RCC 7860 (cell line): ENCODE measurements around the gene SYNE1.

Source experiments
- DNase-seq: peaks from one replicate; pipeline ENCODE4 v3.0.0-alpha.2; 2015; ENCODE audit warnings: low spot score
- FAIRE-seq: peaks from 2 replicates; lab custom pipeline; 2012; peaks lifted over from hg19 to GRCh38; lab: Jason Lieb, UNC

Gene SYNE1

DNA sequence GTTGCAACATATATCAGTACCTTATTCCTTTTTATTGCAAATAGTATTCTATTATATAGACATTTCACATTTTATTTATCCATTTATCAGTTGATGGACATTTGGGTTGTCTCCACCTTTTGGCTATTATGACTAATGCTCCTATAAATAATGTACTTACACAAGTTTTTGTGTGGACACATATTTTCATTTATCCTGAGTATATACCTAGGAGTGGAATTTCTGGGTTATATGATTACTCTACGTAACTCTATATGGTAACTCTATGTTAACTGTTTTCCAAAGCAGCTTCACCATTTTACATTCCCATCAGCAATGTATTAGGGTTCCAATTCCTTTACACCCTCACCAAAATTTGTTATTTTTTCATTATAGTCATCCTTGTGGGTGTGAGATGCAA, 424.7 kb downstream of the SYNE1 start:
- FAIRE-seq (no peak), DNase-seq (no peak)

DNA sequence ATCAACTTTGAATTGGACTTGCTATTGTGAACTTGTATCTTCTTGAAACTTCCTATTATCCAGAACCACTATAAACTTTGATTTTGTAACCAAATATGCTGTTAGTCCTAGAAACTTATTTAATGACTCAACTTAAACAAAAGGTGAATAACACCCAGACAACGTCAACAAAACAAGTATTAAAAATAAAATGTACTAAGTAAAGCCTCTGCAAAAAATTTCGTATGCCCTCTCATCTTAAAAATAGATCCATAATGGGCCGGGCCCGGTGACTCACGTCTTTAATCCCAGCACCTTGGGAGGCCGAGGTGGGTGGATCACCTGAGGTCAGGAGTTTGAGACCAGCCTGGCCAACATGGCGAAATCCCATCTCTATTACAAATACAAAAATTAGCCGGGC, 428.0 kb downstream of the SYNE1 start:
- FAIRE-seq, result no peak
- DNase-seq, result no peak

DNA sequence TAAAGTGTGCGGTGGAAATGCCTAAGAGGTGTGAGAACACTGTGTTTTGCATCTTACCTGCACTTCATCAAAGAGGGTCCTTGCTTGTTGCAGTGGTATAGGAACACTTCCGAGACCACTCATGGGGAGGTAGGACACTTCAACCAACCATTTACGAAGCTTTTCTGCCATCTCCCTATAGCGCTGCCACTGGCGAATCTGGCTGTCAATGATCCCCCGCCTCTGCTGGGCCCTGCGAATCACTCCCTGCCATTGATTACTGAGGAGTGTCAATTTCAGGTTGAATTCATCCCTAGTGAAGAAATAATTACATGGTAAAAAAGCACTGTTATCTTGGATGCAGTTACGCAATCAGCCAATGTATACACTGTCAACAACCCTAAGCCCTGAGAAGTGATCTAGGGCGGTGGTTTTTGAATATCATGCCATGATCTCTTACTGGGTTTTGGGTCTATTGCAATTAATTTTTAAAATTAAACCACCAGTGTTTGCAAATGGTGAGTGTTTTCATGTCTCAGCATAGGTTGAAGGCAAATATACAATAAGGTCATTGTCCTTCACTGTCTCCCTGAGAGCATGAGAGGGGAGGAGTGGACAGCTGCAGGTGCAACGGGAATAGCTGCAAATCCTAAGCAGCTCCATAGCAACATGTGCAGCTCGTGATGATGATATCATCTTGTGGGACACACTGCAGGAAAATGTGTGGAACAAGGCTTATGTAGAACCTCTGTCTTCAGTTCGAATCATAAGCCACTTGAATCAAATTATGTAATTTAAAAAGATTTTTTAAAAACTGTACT, 429.0 kb downstream of the SYNE1 start:
- FAIRE-seq, result no peak
- no peak for DNase-seq

DNA sequence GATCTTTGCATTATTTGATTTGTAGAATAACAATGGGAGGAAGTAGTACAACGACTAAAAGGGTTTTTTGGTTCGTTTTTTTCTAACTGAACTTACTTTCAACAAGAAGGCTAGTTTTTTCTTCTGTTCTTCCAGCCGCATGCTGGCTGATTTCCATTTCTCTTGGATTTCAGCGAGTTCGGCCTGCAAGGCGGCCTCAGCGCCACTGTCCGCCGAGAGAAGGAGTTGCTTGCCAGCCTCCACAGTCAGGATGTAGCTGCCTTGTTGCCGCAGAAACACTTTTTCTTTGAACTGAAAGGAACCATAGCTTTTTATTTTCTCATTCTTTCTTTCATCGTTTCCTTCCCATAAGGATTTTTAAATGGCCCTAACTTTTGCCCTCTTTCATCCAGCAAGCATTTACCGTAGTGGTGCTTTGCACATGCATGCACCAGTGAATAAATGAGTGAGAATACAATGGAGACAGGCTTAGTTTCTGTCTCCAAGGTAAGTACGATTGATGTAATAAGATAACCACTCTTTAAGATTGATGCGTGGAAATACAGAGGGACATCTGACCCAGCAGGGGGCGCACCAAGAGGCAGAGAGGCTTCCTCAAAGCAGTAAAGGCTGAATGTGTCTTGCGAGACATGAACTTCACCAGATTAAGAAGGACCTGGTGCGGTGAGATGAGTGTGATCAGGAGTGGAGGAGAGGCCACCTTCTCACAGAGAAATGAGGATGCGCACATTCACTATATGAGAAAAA, 430.9 kb downstream of the SYNE1 start:
- DNase-seq (no peak), FAIRE-seq (no peak)

DNA sequence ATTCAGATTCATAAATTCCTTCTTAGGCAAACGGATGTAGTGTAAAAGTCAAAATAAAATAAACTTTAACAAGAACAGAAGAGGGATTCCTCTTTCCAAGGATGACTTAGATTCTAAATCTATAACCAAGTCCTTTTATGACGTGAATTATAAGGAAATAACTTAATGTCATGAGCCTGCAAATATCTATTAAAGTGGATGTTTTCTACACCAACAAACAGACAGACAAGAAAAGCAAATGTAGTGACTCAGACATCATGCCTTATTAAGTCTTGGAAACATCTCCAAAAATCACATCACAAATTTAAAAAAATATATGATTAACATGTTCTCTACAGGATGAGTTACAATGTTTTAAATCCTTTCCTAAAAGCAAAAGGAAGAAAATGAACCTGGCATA, 432.6 kb downstream of the SYNE1 start:
- FAIRE-seq (no peak), DNase-seq (no peak)

DNA sequence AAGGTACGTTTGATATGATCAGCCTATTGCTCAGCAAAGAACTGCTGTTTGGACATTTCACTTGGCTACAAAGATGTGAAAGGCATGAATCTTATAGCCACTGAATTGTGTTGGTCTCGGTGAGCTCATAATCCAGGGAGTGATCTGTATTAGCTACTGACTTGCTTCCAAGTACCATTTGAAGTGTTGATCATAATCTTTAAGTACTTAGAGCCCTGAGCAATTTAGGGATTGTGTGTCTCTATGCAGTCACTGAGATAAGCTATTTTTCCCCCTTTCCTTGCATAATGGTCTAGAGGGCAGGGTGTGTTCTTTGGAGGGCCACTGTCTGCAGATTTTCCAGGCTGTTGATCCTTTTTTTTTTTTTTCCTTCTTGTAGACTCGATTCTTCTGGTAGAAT, 436.0 kb downstream of the SYNE1 start:
- DNase-seq (no peak), FAIRE-seq (no peak)

DNA sequence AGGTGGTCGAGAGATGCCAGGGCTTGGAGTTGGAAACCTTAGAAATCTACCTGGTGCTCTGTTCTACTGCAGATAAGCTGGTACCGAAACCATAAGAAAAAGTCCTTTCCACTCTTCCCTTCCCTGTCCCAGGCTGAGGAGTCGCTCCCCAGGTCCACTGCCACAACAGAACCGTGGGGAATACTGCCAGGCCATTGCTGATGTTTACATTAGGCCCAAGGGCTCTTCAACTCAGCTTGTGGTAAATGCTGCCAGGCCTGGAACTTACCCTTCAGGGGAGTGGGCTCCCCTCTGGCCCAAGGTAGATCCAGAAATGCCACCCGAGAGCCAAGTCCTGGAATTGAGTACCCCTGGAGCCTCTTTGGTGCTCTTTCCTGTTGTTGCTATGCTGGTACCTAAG, 441.3 kb downstream of the SYNE1 start:
- no peak for DNase-seq
- no peak for FAIRE-seq

DNA sequence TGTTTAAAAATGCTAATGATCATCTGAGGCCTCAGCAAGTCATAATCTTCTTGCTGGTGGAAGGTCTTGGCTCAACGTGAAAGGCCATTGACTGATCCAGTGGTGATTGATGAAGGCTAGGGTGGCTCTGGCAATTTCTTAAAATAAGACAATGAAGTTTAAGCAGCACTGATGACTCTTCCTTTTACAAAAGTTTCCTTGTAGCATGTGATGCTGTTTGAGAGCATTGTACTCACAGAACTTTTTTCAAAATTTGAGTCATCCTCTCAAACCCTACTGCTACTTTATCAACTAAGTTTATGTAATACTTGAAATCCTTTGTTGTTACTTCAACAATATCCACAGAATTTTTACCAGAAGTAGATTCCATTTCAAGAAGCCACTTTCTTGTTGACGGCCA, 447.4 kb downstream of the SYNE1 start:
- DNase-seq, result no peak
- no peak for FAIRE-seq

DNA sequence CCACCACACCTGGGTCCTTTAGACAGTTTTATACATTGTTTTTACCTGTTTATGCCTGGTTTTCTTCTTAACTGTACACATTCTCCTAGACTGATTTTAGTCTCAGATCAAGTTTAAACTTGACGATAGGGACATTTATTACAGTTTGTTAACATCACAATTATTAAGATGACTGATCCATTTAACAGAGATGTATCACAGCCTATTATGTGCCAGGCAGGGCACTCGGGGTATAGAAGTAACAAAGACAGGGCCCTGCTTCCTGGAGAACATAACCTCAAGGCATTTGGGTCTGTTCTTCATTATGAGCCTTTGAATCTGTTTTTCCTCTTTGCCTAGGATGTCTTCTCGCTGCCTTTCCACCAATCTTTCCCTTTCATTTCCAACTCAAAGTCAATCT, 449.2 kb downstream of the SYNE1 start:
- FAIRE-seq (no peak), DNase-seq (no peak)

DNA sequence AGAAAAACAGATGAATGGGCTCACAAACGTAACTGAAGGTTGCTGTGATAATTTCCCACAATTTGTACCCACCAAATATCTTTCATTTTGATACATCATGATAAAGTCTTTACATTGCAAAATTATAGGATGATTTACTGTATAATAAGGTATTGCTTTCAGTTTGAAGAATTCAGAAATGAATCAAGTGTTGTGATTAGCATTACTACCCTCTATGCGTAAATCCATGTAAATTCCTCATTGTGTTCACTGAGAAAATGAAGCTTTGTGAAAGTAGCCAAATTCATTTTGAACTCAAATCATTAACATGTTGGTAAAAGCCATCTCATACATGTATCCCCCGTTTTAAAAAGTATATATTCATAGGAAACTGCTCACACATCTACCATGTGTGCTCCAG, 450.3 kb downstream of the SYNE1 start:
- DNase-seq (no peak), FAIRE-seq (no peak)

DNA sequence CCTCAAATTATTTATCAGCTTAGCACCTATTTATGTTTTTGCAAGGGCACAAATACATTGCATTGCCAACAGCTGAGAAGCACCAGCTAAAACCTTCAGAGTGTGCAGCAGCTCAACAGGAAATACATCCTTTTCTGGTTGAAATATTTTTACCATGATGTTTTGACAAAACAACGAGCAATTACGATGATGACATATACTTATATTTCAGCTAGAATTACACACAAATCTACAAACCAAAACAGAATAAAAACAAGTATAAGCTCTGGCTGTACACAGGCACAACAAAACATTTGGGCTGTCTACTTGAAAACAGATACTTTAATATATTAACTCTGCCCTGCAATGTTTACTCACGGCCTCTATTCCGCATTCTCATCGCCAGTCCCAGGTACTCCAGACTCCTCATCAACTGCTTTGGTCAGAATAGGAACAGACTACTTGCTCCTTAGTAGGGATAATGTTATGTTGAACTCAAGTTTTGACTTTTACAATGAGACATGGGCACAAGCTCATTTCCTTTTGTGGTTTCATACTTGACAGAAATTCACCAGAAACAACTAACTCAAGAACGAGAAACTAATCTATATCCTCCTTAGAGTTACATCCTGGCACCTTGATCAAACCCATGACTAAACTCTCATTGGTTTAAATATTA, 452.1 kb downstream of the SYNE1 start:
- FAIRE-seq (no peak), DNase-seq (no peak)

DNA sequence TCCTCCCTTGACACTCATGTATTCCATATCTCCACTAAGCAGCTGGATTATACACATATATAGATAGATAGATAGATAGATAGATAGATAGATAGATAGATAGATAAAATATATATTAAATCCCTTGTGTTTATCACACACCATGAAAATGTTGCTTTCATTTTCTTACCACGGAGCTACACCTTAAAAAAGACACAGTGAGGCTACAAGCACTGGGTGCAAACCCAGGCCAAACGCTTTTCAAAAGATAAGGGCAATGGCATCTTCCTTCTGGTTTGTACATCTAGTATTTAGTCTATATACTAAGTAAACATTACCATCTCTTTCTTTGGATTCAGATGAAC, 452.6 kb downstream of the SYNE1 start:
- FAIRE-seq (no peak), DNase-seq (no peak)

DNA sequence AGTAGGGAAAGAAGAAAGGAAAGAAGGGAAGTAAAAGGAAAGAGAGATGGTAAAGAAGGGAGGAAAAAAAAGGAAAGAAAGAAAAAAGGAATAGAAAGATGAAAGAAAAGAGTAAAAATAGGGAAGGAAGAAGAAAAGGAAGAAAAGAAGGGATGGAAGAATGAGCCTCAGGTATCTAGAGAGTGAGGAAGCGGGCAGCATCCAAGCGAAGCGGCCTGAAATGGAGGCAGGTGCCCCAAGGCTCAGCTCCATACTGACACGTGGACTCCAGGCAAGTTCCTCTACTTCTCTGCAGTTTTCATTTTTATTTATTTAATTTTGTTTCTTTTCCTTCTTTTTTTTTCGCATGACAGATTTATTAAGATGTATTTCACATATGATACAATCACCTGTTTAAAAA, 456.6 kb downstream of the SYNE1 start:
- FAIRE-seq (no peak), DNase-seq (no peak)

DNA sequence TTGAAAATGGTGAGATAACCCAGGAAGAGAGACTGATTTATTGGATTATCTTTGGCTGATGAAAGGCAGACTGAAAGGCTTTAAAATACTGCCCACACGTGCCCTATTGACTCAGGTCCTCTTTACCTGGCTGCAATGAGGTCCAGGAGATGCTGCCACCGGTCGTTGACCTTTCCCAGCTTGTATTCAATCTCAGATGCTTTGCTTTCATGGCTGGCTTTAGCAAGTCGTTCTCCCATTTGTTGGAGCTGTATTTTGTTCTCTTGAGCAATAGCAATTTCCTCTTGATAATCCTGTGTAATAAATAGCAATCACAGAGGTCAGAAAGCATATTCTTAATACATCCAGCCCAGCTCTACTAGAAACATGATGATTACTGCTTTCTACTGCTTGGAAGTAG, 460.9 kb downstream of the SYNE1 start:
- no peak for FAIRE-seq
- DNase-seq, result no peak

DNA sequence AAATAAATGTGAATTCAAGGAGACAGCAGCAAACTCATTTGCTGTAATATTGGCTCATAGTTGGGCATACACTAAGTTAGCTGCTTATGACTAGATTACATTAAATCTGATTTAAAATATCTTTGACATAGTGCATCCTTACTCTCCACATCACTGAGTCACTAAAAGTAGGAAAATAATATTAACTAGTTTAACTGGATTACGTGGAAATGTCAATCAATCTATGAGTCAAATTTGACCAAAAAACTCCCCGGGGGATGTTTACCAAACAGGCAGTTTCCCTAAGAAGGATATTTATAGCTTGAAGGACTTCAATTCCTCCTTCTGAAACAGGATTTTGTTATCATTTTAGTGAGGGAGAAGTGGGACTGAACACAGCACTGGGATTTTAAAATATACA, 463.2 kb downstream of the SYNE1 start:
- FAIRE-seq (no peak), DNase-seq (no peak)

DNA sequence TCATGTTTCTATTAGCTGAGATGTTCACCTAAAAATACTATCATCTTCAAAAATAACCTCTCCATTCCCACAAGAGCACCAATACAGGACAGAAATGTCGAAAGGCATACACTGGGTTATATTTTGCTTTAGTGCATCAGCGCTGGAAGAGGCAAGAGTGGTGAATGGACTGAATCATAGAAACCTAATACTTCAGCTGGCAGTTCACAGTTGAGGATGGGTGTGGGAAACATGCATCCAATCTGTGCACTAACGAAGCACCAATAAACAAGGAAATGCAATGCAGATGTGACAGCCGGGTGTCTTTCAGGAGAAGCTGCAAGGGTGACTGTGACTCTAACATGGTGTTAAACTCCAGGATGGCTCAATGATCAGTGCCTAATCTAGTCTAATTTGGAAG, 463.8 kb downstream of the SYNE1 start:
- no peak for DNase-seq

DNA sequence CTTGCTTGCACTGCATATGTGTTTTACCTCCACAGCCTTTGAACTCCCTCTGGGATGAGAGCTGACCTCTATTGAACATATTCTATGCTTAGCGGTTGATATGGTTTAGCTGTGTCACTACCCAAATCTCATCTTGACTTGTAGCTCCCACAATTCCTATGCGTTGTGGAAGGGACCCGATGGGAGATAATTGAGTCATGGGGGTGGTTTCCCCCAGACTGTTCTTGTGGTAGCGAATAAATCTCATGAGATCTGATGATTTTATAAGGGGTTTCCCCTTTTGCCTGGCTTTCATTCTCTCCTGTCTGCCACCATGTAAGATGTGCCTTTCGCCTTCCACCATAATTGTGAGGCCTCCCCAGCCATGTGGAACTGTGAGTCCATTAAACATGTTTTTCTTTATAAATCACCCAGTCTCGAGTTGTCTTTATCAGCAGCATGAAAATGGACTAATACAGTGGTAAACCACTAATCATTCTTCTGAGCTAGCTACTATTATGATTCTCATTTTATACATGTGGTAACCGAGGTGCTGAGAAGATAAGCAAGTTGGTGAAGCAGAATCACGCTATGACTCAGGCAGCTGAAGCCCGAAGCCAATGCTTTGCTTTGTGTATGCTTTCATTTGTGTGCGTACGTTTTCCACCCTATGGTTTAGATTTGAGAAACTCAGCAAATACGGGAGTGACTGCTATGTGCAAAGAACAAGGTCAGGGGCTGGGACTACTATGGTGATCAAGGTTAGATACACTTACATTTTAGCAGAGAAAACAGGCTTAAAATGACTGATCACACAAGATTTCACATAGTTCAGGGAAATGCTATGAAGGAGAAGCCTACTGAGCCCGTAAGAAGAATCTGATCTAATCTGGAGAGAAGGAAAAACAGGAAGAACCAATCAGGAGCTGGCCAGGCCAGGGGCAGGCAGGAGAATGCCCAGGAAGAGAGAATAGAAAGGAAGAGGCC, 466.2 kb downstream of the SYNE1 start:
- FAIRE-seq (no peak), DNase-seq (peak; percentile 53)

More for the DNA sequence above, 463.8 kb downstream of the SYNE1 start:
- FAIRE-seq, result no peak

DNA sequence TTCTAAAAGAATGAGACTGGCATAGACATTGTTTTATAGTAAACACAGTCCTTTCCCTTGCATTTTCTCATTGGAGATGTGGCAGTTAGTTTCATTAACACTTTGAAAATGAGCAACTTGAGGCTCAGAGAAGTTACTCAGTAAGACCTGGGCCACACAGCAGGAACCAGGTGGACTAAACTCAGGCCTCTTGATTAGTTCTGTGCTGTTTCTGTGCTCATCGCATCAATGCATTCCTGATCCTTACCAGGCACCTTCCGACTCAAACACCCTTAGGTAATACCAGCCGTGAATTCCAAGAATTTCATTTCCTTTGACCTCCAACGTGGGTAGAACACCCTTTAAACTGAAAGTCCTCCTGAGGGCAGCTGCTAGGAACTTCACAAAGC, 466.9 kb downstream of the SYNE1 start:
- DNase-seq, result no peak
- FAIRE-seq, result no peak

DNA sequence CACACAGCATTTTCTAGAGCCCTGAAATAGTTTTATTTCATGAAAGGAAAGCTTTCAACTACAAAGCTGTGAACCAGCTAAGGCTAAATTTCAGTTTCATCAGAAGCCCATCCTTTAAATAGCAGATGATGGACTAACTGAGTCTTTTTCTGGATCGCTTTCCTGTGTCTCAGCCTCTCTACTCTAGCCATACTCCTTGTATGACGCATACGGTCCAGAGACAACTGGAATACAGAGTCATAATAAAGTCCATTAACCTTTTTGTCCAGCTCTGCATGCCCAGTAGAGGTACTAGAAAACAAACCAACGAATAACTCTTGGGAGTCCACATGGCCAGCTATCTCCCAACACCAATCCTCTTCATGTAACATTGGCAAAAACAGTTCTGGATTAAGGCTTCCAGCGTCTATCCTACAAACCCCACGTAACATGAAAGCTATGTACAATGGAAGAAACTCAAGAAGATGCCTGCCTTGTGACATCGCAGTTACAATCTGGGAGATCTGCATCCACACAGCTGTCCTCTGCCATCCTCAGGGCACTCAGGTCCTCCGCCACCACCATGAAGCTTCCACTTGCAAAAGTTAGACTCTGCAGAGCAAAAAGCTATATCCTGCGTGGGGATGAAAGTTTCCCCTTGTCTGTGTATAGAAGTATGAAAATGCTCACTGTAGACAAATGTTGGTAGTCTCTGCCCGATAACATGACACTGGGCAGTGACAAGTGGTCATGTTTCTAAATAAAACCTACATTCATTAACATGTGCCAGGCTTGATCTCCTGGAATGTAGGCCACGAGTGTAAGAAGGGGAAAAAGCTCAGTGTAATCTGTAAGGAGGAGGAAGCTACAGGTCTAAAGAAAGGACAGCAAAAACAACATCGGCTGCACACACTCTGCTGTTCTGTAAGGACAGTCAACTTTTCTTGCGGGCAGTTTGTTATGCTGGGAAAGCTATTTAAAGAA, 469.2 kb downstream of the SYNE1 start:
- DNase-seq (no peak), FAIRE-seq (no peak)

DNA sequence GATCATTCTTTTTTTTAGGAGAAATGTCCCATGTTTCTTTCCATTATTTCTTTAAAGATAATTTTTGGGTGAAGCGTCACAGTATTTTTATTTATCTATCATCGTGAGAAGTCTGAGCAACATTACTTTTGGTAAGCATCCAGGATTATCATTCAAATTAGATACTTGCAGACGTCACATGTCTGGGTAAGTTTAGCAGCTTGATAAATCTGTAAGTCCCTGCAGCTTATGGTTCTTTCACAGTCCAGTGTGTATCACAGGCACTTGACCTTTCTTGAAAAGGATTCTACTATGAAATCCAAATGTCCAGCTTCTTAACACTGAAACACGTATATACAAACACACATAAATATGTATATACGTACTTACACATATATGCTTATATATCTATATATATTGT, 470.3 kb downstream of the SYNE1 start:
- no peak for DNase-seq
- no peak for FAIRE-seq
